Cerebellar nuclear complex (tissue), 1 donor: Measurements from ENCODE around the gene KIF17.
A peak's percentile ranks its signal among the peaks of the same experiment; 100 is the strongest.

Experiments used
- DNase-seq, 2 experiments: peaks; one replicate each; lab custom pipeline; 2025; lab: John Stamatoyannopoulos, UW

KIF17 gene

GRCh38 chr1:20710469-20711284 lies 7.1 kb downstream of the KIF17 start:
- DNase-seq: no peak

DNA sequence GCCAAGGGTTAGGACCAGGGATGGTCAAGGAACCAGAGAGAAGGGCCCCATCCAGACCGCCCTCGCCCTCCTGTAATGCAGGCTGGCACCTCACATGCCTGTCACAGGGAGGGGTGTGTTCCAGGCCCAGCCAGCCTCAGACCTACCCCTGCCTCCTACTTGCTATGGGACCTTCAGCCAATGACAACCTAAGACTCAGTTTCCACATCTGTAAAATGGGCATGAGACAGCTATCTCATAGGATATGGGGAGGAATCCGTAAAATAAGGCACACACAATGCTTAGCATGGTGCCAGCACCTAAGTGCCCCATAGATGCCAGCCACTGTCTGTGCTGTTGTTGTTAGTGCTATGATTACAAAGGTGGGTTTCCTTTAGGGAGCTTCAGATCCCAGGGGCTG lies 7.9 kb downstream of the KIF17 start:
- DNase-seq: no peak

DNA sequence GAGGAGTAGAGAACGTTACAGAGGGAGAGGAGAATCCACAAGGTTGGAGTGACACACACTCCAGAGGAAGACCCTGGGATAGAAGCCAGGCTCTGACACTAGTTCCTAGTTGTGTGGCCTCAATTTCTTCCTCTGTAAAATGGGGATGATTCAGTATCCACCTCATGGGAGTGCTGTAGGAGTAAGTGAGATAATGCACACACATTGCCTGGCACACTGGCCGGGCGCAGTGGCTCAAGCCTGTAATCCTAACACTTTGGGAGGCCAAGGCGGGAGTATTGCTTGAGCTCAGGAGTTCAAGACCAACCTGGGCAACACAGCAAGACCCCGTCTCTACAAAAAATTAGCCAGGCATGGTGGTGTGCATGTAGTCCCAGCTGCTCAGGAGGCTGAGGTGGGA lies 8.9 kb downstream of the KIF17 start:
- DNase-seq: no peak

GRCh38 chr1:20708057-20708456 lies 9.8 kb downstream of the KIF17 start:
- DNase-seq: no peak

DNA sequence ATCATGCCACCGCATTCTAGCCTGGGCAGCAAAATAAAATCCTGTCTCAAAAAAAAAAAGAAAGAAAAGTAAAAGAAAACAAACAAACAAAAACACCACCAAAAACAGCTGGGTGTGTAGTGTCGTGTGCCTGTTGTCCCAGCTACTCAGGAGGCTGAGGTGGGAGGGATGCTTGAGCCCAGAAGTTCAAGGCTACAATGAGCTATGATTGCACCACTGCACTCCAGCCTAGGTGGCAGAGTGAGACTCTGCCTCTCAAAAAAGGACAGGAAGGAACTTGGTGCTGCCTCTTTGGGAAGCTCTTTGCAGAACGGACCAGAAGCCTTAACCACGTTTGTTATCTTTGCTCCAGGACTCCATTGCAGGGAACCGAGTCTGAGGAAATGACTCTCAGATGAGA lies 11.0 kb downstream of the KIF17 start:
- no peak for DNase-seq

DNA sequence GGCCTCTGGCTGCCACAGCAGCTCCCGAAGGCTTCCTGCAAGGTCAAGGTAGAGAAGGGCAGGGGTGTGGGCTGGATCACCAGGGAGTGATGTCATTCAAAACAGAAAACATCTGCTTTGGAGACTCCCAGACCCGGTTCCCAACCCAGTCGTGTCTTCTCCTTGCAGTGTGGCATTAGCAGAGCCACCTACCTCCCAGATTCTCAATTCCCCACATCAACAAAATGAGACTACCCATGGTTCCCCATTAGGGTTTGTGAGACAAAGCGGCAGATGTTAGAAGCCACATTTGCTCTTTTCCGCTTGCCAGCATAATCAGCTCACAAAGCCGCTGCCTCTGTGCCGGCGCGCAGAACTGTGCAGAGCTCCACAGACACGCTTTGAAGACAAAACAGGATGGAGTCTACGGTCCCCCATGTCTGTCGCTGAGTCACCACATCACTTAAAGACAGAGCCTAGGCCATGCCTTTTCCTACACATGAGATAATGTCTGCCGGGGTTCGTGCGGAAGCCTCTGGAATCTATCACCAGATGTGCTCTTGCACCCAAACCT lies 12.5 kb downstream of the KIF17 start:
- DNase-seq: no peak

DNA sequence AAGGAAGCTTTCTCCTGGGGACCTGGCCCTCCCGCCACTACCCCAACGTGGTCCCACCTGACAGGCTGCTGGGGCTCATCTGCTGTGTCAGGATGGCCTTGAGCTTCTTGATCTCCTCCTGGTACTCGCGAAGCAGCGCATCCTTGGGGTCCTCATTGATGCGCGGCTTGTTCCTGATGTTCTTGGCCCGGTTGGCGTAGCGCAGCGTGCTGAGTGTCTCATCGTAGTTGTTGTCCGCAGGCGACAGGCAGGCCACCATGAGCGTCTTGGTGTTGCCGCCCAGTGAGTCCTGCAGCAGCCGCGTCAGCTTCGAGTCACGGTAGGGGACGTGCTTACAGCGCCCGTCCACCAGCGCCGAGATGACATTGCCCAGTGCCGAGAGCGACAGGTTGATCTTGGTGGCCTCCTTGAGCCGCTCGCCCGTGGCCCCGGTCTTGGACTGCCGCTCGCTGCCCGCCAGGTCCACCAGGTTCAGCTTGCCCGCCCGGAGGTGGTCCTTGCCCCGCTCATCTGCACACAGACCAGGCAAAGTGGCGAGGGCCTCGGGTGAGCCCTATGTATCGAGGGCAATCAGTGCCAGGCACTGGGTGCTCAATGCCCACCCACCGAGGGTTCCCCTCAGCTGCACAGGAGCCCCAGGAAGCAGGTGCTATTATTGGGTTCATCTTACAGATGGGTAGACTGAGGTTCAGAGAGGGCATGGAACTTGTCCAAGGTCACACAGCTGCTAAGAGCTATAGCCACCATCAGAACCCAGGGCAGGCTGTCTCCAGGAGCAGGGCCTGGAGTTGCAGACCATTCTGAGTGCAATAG lies 13.2 kb downstream of the KIF17 start:
- DNase-seq: no peak

DNA sequence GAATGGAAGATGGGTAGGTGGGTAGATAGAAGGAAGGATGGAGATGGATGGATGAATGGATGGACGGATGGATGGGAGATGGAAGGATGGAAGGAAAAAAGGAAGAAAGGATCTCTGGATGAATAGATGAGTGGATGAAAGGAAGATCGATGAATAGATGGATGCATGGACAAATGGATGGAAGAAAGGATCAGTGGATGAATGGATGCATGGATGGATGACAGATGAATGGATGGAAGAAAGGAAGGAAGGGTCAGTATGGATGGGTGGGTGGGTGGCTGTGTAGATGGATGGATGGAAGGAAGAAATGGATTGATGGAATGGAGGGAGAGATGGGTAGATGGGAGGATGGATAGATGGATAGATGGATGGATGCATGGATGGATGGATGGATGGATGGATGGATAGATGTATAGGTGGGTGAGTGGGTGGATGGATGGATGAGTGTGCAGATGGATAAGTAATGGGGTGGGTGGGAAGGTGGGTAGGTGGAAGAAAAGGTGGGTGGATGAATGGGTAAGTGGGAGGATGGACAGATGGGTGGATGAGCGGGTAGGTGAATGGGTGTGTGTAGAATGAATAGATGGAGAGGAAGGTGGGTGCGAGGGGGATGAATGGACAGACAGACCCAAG lies 14.6 kb downstream of the KIF17 start:
- DNase-seq: no peak

DNA sequence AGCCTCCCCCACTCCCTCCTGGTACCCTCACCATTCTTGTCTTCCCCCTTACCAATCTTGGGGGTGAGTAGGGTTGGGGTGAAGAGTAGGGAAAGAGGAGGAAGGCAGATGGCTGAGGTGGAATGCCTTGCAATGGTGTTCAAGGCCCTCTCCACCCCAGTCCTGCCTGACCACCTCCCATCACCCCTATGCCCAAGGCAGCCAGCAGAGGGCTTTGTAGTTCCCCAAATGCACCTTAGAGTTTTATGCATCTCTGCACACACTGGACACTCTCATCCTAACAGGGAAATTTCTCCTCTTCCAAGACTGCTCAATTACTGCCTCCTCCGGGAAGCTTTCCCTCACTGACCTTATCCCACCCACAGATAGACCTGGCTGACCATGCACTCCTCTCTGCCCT lies 15.4 kb downstream of the KIF17 start:
- no peak for DNase-seq

DNA sequence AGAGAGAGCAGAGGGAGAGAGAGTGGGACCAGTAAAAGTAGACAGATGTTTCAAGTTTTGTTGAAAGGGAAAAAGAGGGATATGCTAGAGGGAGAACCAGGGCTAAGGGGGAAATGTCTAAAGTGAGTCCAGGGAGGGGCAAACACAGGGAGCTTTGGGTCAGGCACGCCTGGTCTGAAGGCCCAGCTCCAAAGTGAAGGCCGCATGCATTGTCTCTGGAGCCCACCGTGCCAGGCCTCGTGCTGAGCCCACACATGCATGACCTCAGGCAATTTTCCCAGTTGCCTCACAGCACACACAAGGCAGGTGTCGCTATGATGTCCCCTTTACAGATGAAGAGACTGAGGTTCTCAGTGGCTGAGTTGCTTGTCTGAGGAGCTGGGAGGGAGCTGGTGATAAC lies 16.0 kb downstream of the KIF17 start:
- DNase-seq: no peak

DNA sequence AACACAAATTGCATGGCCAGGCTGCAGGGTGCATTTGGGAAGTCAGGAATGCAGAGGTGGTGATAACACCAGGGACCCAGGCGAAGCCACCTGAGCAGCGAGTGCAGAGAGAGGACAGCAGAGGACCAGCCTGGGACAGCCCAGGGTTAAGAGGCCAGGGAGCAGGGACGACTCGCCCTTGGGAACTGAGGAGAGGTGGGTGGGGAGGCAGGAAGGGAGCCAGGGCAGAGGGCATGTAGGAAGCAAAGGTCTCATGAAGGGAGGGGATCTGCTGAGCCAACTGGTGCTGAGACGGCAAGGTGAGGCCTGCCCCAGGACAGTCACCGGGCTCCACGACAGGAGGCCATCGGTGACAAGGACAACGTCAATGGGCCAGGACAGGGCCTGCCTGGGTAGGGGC lies 16.4 kb downstream of the KIF17 start:
- DNase-seq: no peak

GRCh38 chr1:20700636-20701215 lies 17.1 kb downstream of the KIF17 start:
- DNase-seq: no peak

DNA sequence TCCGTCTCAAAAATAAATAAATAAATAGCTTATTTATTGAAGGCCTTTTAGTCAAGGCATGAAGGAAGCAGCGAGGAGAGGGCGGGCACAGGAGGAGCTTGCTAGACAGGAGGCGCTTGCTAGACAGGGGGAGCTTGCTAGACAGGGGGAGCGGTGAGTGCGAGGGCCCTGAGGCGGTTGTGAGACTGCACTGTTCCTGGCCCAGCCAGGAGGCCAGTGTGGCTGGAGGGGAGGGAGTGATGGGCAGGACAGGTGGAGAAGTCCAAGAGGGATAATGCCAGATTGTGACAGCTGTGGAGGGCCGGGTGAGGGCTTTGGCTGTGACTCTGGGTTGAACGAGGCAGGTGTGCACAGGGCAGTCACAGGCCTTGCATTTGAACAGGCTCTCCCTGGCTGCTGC lies 18.2 kb downstream of the KIF17 start:
- DNase-seq: no peak

- DNase-seq: no peak
Observed at GRCh38 chr1:20698195-20698910, 19.5 kb downstream of the KIF17 start.

- no peak for DNase-seq
Observed at GRCh38 chr1:20697563-20697962, 20.2 kb downstream of the KIF17 start.

DNA sequence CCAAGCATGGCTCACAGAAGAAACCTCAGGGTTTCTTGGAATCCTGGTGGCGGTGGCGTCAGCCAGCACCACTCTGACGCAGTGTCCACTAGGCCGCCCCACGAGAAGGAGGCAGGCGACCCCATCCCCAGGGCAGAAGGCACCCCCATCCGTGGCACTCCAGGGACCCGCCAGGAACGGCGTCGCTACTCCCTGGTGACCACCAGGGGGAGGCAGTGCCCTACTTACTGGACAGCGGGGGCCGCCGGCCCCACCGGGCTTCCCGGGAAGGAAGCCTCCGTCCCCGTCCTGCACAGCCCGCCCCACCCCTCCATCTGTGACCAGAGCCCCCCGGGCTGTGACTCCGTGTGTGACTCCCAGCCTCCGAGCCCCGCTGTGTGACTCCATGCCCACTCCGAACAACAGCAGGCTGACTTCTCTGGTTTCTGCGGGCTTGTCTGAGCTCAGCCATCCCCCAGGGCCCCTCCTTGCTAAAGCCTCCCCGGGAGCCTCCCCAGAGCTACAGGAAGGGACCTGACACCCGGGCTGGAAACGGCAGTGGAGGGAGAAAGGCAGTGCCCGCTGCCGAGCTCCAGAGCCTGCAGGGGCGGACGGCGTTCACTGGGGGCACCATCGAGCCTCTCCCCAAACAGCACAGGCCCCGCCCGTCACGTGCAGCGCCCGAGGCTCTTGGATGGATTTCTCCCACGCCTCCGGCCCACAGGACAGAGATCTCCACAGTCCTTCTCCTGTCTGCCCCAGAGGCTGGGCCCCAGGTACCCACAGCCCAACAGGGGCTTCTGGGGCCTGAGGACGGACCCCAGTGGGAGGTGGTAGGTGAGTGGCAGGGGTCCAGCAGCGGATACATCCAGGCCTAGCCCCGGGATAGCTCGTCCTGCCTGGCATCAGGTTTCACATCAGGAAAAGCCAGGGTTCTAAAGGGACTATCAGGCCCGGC lies 21.1 kb downstream of the KIF17 start:
- DNase-seq: peak in 1 of 2 experiments; percentile 19

DNA sequence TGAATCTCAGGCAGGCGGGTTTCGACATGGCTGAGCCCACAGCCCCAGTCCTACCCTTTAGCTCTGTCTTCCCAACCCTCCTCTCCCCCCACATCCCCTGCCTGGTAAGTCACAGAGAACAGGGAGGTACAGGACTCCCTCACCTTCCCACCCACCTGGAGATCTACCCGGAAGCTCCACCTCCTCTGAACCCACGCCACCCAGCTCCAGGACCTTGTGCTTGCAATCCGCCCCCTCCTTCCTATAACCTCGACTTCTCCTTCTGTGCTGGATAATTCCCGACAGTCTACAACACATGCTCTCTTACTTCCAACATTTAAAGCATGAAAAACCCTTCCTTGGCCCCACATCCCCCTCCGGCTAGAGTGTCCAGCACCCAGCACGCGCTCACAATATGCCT lies 22.3 kb downstream of the KIF17 start:
- no peak for DNase-seq

- no peak for DNase-seq
Observed at GRCh38 chr1:20693623-20694022, 24.2 kb downstream of the KIF17 start.

DNA sequence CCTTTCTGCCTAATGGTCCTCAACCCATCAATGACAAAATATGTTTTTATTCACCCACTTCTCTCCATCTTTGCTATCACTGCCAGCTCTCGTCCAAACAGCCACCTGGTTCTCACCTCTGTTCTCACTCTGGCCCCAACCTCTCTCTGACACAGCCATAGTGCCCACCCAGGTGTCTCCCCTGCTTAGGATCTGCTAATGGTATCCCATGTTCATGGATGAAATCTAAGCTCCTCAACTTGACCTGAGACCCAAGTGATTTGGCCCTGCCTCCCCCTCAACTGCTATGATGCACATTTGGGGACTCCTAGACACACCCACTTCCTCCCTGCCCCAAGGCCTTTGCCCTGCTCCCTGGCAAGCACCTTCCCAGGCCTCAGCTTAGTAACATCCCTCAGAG lies 25.9 kb downstream of the KIF17 start:
- no peak for DNase-seq

- DNase-seq: no peak
Observed at GRCh38 chr1:20689645-20690056, 28.2 kb downstream of the KIF17 start.
